ENCODE measurements around the gene EEPD1.
A peak's percentile ranks its signal among the peaks of the same experiment; 100 is the strongest.

The EEPD1 gene

DNA sequence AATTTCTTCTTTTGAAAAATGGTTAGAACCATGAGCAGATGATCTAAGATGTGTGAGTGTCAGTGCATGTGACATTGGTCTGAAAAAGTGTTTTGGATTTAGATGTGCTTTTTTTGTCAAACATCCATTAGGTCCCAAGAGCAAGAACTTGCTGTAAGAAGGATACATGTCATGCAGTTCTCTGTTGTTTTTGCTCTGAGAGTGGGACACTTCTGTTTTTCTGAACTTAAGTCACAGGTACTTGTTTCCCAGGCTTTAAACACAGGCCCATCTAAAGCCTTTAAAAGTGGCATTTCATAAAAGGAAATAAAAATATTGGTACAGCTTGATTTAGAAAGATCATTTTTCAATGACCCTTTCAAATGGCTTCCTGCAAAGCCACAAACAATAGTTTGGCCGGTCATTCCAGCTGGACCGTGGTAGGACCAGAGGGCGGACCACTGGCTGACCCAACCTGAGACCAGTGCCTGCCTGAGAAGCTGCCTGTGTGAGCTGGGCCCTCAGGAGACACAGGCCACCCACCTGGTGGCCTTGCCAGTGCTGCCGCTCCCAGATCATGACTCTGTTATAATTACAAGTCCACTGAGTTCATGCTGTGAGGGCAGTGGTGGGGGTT, 92.7 kb downstream of the EEPD1 start:
- TF ChIP-seq, protein P1, sequence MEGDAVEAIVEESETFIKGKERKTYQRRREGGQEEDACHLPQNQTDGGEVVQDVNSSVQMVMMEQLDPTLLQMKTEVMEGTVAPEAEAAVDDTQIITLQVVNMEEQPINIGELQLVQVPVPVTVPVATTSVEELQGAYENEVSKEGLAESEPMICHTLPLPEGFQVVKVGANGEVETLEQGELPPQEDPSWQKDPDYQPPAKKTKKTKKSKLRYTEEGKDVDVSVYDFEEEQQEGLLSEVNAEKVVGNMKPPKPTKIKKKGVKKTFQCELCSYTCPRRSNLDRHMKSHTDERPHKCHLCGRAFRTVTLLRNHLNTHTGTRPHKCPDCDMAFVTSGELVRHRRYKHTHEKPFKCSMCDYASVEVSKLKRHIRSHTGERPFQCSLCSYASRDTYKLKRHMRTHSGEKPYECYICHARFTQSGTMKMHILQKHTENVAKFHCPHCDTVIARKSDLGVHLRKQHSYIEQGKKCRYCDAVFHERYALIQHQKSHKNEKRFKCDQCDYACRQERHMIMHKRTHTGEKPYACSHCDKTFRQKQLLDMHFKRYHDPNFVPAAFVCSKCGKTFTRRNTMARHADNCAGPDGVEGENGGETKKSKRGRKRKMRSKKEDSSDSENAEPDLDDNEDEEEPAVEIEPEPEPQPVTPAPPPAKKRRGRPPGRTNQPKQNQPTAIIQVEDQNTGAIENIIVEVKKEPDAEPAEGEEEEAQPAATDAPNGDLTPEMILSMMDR (conservative IDR thresholded peaks at IDR 0.05): no peak
- H3K27ac ChIP-seq: no peak overlapping the region

DNA sequence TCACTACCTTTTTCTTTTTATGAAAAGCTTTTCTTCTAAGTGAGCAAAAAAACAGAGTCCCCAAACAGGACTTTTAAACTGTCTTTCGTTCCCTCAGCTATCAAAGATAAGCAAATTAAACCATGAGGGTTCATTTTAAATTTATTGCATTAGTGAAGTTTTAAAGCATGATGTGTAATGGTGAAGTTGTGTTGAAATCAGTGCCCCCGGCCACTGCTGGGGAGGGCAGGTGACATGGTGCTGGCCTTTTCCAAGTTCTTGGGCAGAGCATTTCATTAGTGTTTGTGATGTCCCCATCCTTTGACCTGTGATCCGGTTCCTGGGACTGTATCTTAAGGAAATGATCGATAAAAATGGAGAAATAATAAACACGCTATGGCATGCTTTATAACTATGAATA, 96.0 kb downstream of the EEPD1 start:
- no peak overlapping the region for H3K27ac ChIP-seq
- TF ChIP-seq, protein P1 (conservative IDR thresholded peaks at IDR 0.05): no peak

DNA sequence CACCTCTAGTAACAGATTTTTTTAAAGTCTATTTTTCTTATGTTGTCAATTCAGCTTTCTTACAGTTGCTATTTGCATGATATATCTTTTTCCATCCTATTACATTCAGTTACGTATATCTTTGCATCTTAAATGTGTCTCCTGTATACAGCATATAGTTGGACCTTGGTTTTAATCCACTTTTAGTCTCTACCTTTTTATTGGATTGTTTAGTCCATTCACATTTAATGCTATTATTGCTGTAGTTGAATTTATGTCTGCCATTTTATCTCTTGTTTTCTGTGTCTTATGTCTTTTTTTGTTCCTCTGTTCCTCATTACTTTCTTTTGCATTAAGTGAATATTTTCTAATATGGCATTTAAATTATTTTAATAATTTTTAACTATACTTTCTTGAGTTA, 100.6 kb downstream of the EEPD1 start:
- H3K27ac ChIP-seq: no peak overlapping the region
- TF ChIP-seq, protein P1 (conservative IDR thresholded peaks at IDR 0.05): no peak

DNA sequence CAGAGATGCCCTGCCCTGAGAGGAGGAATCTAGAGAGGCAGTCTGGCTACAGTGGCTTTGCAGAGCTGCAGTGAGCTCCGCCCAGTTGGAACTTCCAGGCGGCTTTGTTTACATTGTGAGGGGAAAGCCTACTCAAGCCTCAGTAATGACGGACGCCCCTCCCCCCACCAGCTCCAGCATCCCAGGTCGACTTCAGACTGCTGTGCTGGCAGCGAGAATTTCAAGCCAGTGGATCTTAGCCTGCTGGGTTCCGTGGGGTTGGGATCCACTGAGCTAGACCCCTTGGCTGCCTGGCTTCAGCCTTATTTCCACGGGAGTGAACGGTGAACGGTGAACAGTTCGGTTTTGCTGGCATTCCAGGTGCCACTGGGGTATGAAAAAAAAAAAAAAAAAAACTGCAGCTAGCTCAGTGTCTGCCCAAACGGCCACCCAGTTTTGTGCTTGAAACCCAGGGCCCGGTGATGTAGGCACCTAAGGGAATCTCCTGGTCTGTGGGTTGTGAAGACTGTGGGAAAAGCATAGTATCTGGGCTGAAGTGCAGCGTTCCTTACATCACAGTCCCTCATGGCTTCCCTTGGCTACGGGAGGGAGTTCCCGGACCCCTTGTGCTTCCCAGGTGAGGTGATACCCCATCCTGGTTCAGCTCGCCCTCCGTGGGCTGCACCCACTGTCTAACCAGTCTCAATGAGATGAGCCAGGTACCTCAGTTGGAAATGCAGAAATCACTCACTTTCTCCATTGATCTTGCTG, 105.6 kb downstream of the EEPD1 start:
- peak overlapping the region; percentile 53 for H3K27ac ChIP-seq

DNA sequence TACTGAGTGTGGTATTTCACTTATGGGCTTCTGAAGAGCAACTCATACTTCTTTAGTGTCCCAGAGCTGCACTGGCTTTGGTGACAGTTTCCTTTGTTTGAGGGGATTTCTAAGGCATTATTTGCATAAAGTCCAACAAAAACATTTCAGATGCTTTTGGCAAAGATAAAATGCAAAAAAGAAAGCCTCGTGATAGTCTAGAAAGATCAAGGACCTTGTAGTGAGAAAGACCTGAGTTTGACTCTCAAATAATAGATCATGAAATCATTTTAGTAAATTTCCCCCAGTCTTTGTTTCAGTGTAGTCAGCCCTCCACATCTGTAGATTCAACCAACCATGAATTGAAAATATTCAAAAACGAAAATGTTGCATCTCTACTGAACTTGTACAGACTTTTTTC, 107.4 kb downstream of the EEPD1 start:
- TF ChIP-seq, protein P1 (conservative IDR thresholded peaks at IDR 0.05): no peak
- no peak overlapping the region for H3K27ac ChIP-seq

DNA sequence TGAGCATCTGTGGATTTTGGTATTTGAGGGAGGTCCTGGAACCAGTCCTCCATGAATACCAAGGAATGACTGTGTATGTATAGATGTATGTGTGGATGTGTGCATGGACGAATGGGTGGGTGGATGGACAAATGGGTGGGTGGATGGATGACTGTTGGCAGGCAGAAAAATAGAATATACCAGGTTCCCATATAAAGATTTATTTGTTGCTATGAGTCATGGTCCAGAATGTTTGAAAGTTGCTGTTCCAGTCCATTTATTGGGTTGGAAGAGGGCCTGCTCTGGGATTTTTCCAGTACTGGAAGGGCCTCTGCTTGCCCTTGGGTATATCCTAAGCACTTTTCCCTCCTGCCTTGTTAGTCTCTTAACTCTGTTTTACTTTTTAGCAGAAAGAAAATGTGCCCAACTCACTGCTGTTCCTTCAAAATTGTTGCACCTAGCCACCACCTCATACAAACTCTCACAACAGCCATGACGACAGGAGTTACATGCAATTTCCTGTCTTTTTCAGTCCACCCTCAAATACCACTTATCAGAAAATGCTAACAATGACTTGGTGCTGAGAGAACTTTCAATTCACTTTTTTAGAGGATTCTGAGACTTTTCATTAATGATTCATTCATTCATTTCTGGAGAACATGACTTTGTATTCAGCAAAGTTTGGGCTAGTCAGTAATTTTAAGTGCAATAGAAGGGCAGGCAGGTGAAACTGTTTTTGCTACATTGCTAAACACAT, 108.1 kb downstream of the EEPD1 start:
- TF ChIP-seq, protein P1 (conservative IDR thresholded peaks at IDR 0.05): no peak
- H3K27ac ChIP-seq: no peak overlapping the region

DNA sequence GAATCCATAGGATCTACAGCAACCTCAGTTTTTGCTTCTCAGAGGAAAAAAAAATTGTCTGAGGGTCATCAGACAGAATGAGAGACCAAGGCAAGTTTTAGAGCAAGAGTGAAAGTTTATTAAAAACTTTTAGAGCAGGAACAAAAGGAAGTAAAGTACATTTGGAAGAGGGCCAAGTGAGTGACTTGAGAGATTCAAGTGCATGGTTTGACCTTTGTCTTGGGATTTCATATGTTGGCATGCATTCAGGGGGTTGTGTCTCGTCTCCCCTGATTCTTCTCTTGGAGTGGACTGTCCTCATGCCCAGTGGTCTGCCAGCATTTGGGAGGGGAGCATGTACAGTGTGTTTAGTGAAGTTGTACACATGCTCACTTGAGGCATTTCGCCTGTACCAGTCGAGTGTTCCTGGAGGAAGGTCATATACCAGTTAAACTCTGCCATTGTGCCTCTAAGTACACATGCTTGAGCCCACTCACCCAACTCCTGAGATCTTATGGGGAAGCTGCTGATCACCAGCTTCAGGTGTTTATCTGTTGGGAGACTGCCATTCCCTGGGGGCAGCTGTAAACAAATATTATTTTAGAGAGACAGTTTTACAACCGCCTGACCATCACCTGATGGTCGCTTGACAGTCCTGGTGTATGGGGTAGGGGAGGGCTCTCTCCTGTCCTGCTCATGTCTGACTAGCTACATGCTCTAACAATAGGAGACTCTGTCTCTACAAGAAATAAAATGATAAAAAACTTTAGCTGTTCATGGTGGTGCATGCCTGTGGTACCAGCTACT, 109.4 kb downstream of the EEPD1 start:
- TF ChIP-seq, protein P1 (conservative IDR thresholded peaks at IDR 0.05): no peak
- no peak overlapping the region; the same call in 1 of the 2 replicates for H3K27ac ChIP-seq

Measured in VCaP (cell line).